NCI-H510A (cell line): ENCODE data around the gene TBPL1.
A peak's percentile ranks its signal among the peaks of the same experiment; 100 is the strongest.

Experiments used
- DNase-seq: peaks from one replicate; lab custom pipeline; 2025; lab: John Stamatoyannopoulos, UW

TBPL1 gene

GRCh38 chr6:134007077-134007476 is 54.1 kb downstream of the TBPL1 start:
- peak; percentile 58 for DNase-seq

- no peak for DNase-seq
Measured at GRCh38 chr6:134009876-134010275, 56.9 kb downstream of the TBPL1 start.

- DNase-seq: no peak
Measured at GRCh38 chr6:134010400-134010799, 57.4 kb downstream of the TBPL1 start.

GRCh38 chr6:134010974-134011373 is 58.0 kb downstream of the TBPL1 start:
- no peak for DNase-seq

GRCh38 chr6:134014588-134015137 is 61.6 kb downstream of the TBPL1 start:
- no peak for DNase-seq

- no peak for DNase-seq
Measured at GRCh38 chr6:134015719-134016557, 62.9 kb downstream of the TBPL1 start.

GRCh38 chr6:134016558-134016814 is 63.5 kb downstream of the TBPL1 start:
- DNase-seq: no peak

- DNase-seq: no peak
Measured at GRCh38 chr6:134020071-134020470, 67.0 kb downstream of the TBPL1 start.

GRCh38 chr6:134020543-134020942 is 67.5 kb downstream of the TBPL1 start:
- DNase-seq: no peak

- no peak for DNase-seq
Measured at GRCh38 chr6:134020968-134021367, 67.9 kb downstream of the TBPL1 start.

- DNase-seq: no peak
Measured at GRCh38 chr6:134021396-134022122, 68.5 kb downstream of the TBPL1 start.

- no peak for DNase-seq
Measured at GRCh38 chr6:134022650-134023049, 69.6 kb downstream of the TBPL1 start.

GRCh38 chr6:134026597-134026996 is 73.6 kb downstream of the TBPL1 start:
- no peak for DNase-seq

- no peak for DNase-seq
Measured at GRCh38 chr6:134028438-134028837, 75.4 kb downstream of the TBPL1 start.

- DNase-seq: no peak
Measured at GRCh38 chr6:134029495-134030455, 76.8 kb downstream of the TBPL1 start.

- DNase-seq: no peak
Measured at GRCh38 chr6:134031696-134032255, 78.8 kb downstream of the TBPL1 start.

GRCh38 chr6:134034478-134034877 is 81.5 kb downstream of the TBPL1 start:
- DNase-seq: no peak

GRCh38 chr6:134034961-134035822 is 82.2 kb downstream of the TBPL1 start:
- DNase-seq: no peak

- DNase-seq: peak; percentile 36
Measured at GRCh38 chr6:134035823-134036296, 82.8 kb downstream of the TBPL1 start.

- no peak for DNase-seq
Measured at GRCh38 chr6:134039116-134039515, 86.1 kb downstream of the TBPL1 start.
